SJSA1 (cell line): ENCODE data around the gene ASB7. TPM values are rescaled to one million over a fixed set of nuclear protein-coding genes. Genes with fewer than 3 reads are reported as not detected.
"Not testable (repeated sequence)": the region's sequence is repeated elsewhere in the genome, so short reads cannot be mapped to it uniquely, and the experiment has no call there.

Experiments used
- DNase-seq, 2 experiments: peaks; one replicate each; pipeline ENCODE4 v3.0.0-alpha.2; 2015 to 2020; ENCODE audit warnings: low spot score in 2 of 2, low read depth in 1 of 2
- H3K27ac ChIP-seq: fragments of 250-450 bp; sonication (Bioruptor Pico); 2 replicates; pipeline ENCODE4 v1.5.1; 2020; ENCODE audit warnings: mild to moderate bottlenecking, moderate library complexity
- H3K27me3 ChIP-seq: fragments of 250-450 bp; sonication (Bioruptor Pico); replicated peaks from 2 replicates; pipeline ENCODE4 v1.5.1; 2020; ENCODE audit warnings: mild to moderate bottlenecking, moderate library complexity
- H3K36me3 ChIP-seq: fragments of 250-450 bp; sonication (Bioruptor Pico); 2 replicates; pipeline ENCODE4 v1.5.1; 2020; ENCODE audit warnings: mild to moderate bottlenecking
- H3K4me1 ChIP-seq: fragments of 250-450 bp; sonication (Bioruptor Pico); replicated peaks from 2 replicates; pipeline ENCODE4 v1.6.1; 2021; ENCODE audit warnings: mild to moderate bottlenecking
- H3K4me3 ChIP-seq: fragments of 250-450 bp; sonication (Bioruptor Pico); 2 replicates; pipeline ENCODE4 v1.5.1; 2020; ENCODE audit warnings: mild to moderate bottlenecking
- H3K9me3 ChIP-seq: fragments of 250-450 bp; sonication (Bioruptor Pico); replicated peaks from 2 replicates; pipeline ENCODE4 v1.5.1; 2020; ENCODE audit warnings: mild to moderate bottlenecking
- total RNA-seq: library from RNA; depleted of rRNA; stranded (reverse); fragments of >200 nt; shearing (Covaris generic); gene quantifications from 2 replicates; pipeline ENCODE4 v1.2.3, GENCODE V29; 2014

ASB7 gene
- total RNA-seq, 1 experiment from 2014 or later, result 11.4 TPM

DNA sequence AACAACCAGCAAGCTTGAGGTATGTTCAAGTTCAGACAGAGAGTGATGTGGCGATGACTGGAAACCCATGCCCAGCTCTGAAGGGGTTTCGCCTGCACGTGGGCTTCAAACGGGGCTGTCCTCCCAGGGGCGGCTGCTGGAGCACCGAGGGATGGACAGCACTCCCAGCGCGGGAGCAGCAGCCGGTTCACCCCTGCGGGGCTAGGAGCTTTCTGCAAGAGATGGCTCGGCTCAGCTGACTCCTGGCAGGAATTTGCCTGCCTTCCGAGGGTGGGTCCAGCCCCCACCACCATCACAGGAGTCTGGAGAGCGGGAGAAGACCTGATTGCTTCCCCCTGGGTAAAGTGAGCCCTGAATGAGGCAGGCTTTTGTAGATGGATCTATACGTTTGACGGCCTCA, 66.9 kb downstream of the ASB7 start:
- Histone ChIP-seq H3K4me3 (no peak overlapping the region), H3K27me3 (no peaks in the 10 kb centered on the region), H3K4me1 (peaks cover 38% of the 10 kb centered on the region), H3K36me3 (no peaks in the 10 kb centered on the region), H3K27ac (no peak overlapping the region), H3K9me3 (no peaks in the 10 kb centered on the region)
- DNase-seq, result no peak

DNA sequence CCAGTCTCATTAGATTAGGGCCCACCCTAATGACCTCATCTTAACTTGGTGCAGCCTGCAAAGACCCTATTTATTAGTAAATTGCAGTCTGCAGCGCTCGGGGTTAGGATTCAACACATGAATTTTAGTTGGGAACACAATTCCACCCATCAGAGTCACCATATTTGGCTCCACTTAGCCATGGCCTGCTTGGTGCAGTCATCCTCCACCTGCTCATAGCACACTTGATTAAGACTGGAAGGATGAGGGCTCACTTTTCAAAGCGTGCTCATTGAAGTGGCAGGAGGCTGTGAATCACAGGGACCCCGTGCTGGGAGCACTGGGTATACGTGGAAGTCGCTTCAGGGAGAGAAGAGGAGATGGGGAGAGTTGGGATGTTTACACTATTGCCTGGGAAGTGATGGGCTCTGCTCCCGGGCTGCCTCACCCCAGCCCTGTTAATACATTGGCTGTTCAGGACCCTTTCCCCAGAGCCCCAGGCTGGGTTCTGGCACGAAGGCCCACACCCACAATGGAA, 68.2 kb downstream of the ASB7 start:
- no peaks in the 10 kb centered on the region for H3K27me3 ChIP-seq
- no peak overlapping the region for H3K27ac ChIP-seq
- H3K4me3 ChIP-seq, result no peak overlapping the region
- no peaks in the 10 kb centered on the region for H3K9me3 ChIP-seq
- peaks cover 37% of the 10 kb centered on the region for H3K4me1 ChIP-seq
- no peak for DNase-seq
- H3K36me3 ChIP-seq, result no peaks in the 10 kb centered on the region

DNA sequence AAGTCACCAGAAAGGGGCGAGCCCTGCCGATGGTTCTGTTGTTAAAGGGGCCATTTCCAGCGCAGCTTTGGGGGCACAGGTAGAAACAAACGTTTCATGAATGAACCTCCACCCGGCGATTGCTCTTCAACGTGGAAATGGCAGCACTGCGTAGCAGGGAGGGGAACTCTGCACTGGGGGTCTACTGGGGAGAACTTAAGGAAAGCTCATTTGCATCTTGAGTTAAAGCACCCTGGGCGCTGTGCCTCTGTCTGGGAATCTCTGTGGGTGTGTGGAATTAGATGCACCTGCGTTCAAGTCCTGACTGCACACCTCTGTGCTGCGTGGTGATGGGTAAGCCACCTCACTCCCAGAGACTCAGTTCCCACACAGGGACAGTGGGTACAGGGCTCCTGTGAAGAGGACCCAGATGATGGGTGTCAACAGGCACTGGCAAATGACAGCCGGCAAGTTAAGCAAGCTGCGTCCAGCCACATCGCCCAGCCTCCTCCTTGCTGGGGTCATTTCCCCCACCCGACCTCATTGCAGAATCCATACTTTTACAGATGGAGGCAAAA, 68.8 kb downstream of the ASB7 start:
- Histone ChIP-seq H3K27ac (peak overlapping the region; percentile 60; the same call in 1 of the 2 replicates), H3K4me1 (peaks cover 37% of the 10 kb centered on the region), H3K36me3 (no peaks in the 10 kb centered on the region), H3K27me3 (no peaks in the 10 kb centered on the region), H3K9me3 (no peaks in the 10 kb centered on the region), H3K4me3 (no peak overlapping the region)
- no peak for DNase-seq

DNA sequence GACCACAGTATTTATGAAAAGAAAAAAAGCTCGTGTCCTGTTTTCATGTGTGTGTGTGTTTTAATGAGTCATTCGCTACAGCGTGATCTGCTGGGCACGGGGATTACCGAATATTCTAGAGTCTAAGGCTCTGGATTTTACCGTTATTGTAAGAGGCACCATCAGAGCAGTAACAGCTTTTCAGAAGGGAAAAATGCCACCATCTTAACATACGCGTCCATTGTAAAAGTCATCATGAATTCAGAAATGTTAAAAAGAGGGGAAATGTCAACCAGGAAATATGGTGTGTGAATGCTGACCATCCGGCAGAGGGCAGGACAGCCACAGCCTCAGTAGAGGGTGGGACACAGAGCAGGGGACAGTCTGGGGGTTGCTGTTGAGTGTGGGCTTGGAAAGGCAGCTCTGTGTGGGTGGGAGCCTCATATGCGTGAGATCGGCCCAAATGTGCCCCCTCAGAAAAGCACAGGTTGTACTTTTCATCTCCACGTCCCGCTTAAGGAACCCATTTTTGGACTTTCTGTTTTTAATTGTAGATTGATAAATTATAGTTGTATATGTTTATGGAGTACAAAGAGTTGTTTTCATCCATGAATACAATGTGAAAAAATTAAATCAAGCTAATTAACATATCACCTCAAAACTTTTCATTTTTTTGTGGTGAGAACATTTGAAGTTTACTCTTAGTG, 69.6 kb downstream of the ASB7 start:
- Histone ChIP-seq H3K9me3 (no peaks in the 10 kb centered on the region), H3K27ac (peak overlapping the region; percentile 60), H3K27me3 (no peaks in the 10 kb centered on the region), H3K4me3 (no peak overlapping the region), H3K4me1 (peaks cover 32% of the 10 kb centered on the region), H3K36me3 (no peaks in the 10 kb centered on the region)
- DNase-seq, result peak; percentile 72 to 80

DNA sequence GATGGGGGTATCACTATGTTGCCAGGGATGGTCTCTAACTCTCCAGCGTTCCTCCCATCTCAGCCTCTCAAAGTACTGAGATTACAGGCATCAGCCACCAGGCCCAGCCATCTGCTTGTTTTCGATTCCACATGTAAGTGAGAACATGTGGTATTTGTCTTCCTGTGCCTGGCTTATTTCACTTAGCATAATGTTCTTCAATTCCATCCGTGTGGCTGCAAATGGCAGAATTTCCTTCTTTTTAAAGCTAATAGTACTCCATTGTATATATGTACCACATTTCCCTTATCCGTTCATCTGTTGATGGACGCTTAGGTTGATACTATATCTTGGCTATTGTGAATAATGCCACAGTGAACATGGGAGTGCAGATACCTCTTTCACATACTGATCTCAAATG, 70.6 kb downstream of the ASB7 start:
- DNase-seq, result no peak
- Histone ChIP-seq H3K4me1 (peaks cover 23% of the 10 kb centered on the region), H3K27me3 (no peaks in the 10 kb centered on the region), H3K27ac (no peak overlapping the region), H3K4me3 (no peak overlapping the region), H3K36me3 (no peaks in the 10 kb centered on the region), H3K9me3 (no peaks in the 10 kb centered on the region)

DNA sequence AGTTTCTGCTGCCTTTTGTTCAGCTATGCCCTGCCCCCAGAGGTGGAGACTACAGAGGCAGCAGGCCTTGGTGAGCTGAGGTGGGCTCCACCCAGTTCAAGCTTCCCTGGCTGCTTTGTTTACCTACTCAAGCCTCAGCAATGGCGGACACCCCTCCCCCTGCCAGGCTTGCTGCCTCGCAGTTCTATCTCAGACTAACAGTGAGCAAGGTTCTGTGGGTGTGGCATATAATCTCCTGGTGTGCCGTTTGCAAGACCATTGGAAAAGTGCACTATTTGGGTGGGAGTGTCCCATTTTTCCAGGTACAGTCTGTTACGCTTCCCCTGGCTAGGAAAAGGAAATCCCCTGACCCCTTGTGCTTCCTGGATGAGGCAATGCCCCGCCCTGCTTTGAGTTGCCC, 76.8 kb downstream of the ASB7 start:
- H3K4me1 ChIP-seq, H3K36me3 ChIP-seq, H3K4me3 ChIP-seq, H3K9me3 ChIP-seq, H3K27ac ChIP-seq, DNase-seq, H3K27me3 ChIP-seq: not testable (repeated sequence)

DNA sequence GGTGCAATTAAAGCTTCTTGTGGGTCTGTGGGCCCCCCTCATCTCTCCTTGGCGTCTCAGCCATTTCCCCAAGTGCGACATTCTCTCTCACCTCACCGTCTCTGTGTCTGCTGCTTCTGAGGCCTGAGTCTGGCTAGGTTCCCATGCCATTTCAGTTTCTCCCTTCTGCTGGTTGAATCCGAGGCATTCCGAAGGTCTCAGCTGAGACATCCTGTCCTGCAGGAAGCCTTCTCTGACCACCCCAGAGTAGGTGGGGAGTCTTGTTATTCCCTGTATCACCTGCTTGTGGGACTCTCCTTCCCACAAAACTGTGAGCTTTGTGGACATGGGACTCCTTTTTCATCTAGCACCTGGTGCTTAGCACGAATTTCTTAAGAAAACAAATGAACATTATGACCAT, 78.3 kb downstream of the ASB7 start:
- no peaks in the 10 kb centered on the region for H3K4me1 ChIP-seq
- H3K4me3 ChIP-seq, result no peak overlapping the region
- no peaks in the 10 kb centered on the region; the same call in 1 of the 2 replicates for H3K9me3 ChIP-seq
- no peak for DNase-seq
- no peaks in the 10 kb centered on the region for H3K36me3 ChIP-seq
- H3K27ac ChIP-seq, result no peak overlapping the region
- no peaks in the 10 kb centered on the region for H3K27me3 ChIP-seq

DNA sequence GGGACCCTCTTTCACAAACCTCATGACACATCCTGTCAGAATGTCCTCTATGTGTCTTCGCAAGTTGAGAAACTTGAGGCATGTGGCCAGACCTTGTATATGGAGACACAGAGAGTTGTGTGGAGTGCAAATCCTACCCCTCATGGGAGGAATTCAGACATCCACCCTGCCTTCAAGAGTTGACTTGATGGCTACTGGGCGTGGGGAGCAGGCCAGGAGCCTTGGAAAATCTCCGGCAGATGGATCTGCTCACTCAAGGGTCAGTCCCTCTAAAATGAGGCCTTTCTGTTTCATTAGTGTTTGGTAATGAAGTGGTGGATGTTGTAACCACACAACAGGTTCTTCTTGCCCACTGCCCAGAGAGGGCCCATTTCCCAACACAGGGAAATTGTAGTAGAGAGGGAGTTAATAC, 79.0 kb downstream of the ASB7 start:
- no peak for DNase-seq
- Histone ChIP-seq H3K27ac (no peak overlapping the region), H3K4me3 (no peak overlapping the region), H3K36me3 (no peaks in the 10 kb centered on the region), H3K27me3 (no peaks in the 10 kb centered on the region), H3K4me1 (peaks cover 5% of the 10 kb centered on the region), H3K9me3 (no peaks in the 10 kb centered on the region; the same call in 1 of the 2 replicates)

DNA sequence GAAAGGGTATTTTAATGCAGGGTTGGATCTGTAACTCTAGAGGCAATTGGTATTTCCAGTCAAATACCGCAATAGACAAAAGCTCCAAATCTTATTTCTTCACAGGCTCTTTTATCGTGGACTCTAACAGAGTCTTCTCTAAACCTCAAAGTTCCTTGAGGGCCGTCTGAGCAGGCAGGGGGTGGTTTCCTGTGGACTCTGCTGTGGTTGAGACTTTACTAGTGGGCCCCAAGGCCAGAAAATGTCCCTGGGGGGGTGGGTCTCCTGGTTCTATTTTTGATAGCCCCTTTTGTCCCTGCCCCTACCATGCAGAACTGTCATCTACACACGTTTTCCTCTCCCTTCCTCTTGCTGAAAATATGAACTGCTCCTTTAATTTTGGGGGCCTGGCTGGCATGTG, 80.1 kb downstream of the ASB7 start:
- DNase-seq, result no peak
- no peaks in the 10 kb centered on the region for H3K36me3 ChIP-seq
- H3K4me1 ChIP-seq, result peaks cover 16% of the 10 kb centered on the region
- H3K9me3 ChIP-seq, result no peaks in the 10 kb centered on the region; the same call in 1 of the 2 replicates
- no peaks in the 10 kb centered on the region for H3K27me3 ChIP-seq
- H3K27ac ChIP-seq, result no peak overlapping the region
- H3K4me3 ChIP-seq, result no peak overlapping the region

DNA sequence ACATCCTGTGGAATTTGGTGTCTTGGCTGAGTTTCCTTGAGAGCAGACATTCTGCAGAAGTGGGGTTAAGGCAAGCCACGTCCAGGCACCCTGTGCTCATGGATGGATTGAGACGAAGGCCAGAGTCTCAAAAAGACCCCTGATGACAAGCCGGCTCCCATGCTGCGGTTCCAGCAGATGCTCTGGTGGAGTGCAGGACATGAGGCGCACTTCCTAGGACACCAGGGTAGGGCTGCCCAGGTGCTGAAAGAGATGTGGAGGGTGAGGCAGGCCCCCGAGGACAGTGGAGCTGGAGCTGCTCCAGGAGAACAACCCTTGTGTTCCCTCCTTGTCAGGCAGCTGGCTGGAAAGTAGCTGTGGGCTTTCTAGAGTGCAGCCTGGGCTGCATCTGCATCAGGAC, 81.0 kb downstream of the ASB7 start:
- H3K36me3 ChIP-seq, result no peaks in the 10 kb centered on the region
- H3K9me3 ChIP-seq, result no peaks in the 10 kb centered on the region; the same call in 1 of the 2 replicates
- no peak for DNase-seq
- H3K27ac ChIP-seq, result no peak overlapping the region
- no peaks in the 10 kb centered on the region for H3K27me3 ChIP-seq
- peaks cover 26% of the 10 kb centered on the region for H3K4me1 ChIP-seq
- no peak overlapping the region for H3K4me3 ChIP-seq

DNA sequence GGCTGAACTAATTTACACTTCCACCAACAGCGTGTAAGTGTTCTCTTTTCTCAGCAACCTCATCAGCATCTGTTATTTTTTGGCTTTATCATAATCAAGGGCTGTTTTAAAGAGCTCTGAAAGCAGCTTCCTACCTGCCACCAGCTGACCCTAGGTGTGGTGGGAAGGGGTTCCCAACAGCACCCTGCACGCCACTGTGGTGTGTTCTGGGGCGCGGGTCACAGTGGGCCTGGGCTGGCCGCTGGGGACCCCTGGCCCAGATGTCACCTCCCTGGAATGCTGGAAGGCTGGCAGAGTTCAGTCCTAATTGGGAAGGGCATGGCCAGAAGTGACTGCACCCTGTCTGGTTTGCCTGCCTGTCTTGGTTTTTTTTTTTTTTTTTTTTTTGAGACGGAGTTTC, 82.2 kb downstream of the ASB7 start:
- H3K27ac ChIP-seq, result no peak overlapping the region
- peaks cover 30% of the 10 kb centered on the region for H3K4me1 ChIP-seq
- no peaks in the 10 kb centered on the region for H3K36me3 ChIP-seq
- no peak overlapping the region for H3K4me3 ChIP-seq
- no peak for DNase-seq
- H3K27me3 ChIP-seq, result no peaks in the 10 kb centered on the region
- H3K9me3 ChIP-seq, result no peaks in the 10 kb centered on the region

DNA sequence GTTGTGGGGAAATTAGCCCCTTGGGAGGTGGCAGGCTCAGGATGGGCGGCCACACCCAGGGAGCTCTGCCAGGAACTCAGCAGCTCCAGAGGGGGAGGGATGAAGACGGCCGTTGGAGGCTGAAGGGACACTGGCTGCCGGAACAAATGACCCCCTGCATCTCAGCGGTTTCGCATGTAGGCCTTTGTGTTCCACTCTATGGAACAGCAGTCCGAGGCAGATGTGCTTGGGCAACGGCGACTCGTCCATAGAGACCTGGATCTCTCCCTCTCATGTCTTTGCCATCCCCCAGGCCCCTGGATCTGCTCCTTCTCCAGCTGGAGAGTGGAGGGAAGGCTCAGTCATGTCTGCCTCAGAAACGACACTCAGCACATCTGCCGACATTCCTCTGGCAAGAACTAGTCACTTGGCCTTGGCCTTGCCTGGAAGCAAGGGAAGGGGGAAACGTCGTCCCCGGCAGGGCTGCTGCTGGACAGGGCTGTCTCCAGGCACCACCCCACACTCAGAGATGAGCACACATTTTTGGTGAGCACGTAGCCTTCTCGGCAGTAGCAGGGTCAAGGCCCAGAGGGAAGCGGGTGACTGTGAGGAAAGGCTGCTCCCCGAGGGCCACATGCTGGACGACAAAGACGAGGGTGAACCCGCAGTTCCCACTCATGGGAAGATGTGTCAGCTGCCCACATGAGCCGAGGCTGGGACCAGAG, 83.8 kb downstream of the ASB7 start:
- H3K4me3 ChIP-seq, result no peak overlapping the region
- peaks cover 30% of the 10 kb centered on the region for H3K4me1 ChIP-seq
- H3K27ac ChIP-seq, result peak overlapping the region; percentile 93
- H3K36me3 ChIP-seq, result no peaks in the 10 kb centered on the region
- no peaks in the 10 kb centered on the region for H3K9me3 ChIP-seq
- no peaks in the 10 kb centered on the region for H3K27me3 ChIP-seq
- DNase-seq, result no peak

DNA sequence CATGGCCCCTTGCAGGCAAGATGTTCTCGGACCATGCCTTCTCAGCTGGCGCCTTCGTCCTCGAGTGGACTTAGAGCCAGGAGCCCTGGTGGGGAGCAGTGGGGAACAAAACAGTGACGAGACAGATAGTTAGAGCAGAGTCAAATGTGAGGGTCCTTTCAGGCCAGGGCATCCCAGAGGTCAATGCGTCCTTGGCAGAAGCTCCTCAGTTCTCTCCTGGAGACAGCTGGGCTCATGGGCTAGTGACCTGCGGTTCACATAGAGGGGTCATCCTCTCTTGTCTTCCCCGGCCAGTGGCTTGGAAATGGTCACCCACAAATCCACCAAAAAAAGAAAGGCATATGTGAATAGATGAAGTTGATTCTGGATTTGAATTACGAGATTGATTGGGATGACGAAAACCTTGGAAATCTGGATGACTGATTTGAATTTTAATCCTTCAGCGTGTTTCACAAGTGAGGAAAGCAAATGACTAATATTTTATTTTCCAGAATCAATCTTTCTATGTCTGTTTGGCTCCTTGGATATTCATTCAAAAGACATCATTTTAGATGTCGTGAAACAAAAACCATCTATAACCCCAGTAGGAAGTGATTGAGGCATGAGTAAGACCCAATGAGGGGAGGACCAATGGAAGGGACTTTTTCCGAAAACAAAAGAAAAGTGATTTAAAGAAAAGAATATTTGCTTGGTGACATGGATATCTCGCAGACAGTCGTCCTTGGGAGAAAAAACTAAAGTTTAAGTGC, 84.5 kb downstream of the ASB7 start:
- Histone ChIP-seq H3K27ac (peak overlapping the region; percentile 93), H3K4me1 (peaks cover 32% of the 10 kb centered on the region), H3K4me3 (no peak overlapping the region), H3K27me3 (no peaks in the 10 kb centered on the region), H3K9me3 (no peaks in the 10 kb centered on the region), H3K36me3 (no peaks in the 10 kb centered on the region)
- peak in 1 of 2 experiments; percentile 57 for DNase-seq
